H9 (cell line): ENCODE results near the gene CTDNEP1. TPM values are rescaled to one million over a fixed set of nuclear protein-coding genes. Genes with fewer than 3 reads are reported as not detected.

ENCODE experiments used
- DNase-seq: peaks from one replicate; pipeline ENCODE4 v3.0.0-alpha.2; 2017
- H2AFZ ChIP-seq: one replicate; pipeline ENCODE4 v1.6.1; 2013; ENCODE audit warnings: mild to moderate bottlenecking, low read length, control low read depth, moderate library complexity
- H2AK5ac ChIP-seq: 2 replicates; pipeline ENCODE4 v1.6.1; 2013; ENCODE audit warnings: low read length, control low read depth, mixed read lengths; ENCODE audit not compliant: insufficient read length
- H2BK120ac ChIP-seq: one replicate; pipeline ENCODE4 v1.6.1; 2013; ENCODE audit warnings: low read depth, mild to moderate bottlenecking, low read length, control low read depth, inconsistent platforms; ENCODE audit not compliant: poor library complexity, severe bottlenecking
- H2BK12ac ChIP-seq: 2 replicates; pipeline ENCODE4 v1.6.1; 2013; ENCODE audit warnings: low read length, control low read depth, mixed read lengths, low read depth; ENCODE audit not compliant: insufficient read length
- H2BK15ac ChIP-seq: 2 replicates; pipeline ENCODE4 v1.6.1; 2013; ENCODE audit warnings: low read depth, low read length, control low read depth
- H2BK20ac ChIP-seq: one replicate; pipeline ENCODE4 v1.6.1; 2013; ENCODE audit warnings: low read depth, mild to moderate bottlenecking, low read length, control low read depth, inconsistent platforms; ENCODE audit not compliant: poor library complexity, severe bottlenecking
- H2BK5ac ChIP-seq: 2 replicates; pipeline ENCODE4 v1.6.1; 2013; ENCODE audit warnings: low read length, control low read depth, mixed read lengths; ENCODE audit not compliant: insufficient read length
- H3K14ac ChIP-seq: 2 replicates; pipeline ENCODE4 v1.6.1; 2013; ENCODE audit warnings: low read length, control low read depth; ENCODE audit not compliant: insufficient read depth
- H3K18ac ChIP-seq: 2 replicates; pipeline ENCODE4 v1.6.1; 2013; ENCODE audit warnings: low read depth, mild to moderate bottlenecking, mixed read lengths, low read length, control low read depth; ENCODE audit not compliant: insufficient read length
- H3K23ac ChIP-seq: 2 replicates; pipeline ENCODE4 v1.6.1; 2013; ENCODE audit warnings: low read length, control low read depth, mixed read lengths, low read depth; ENCODE audit not compliant: insufficient read length
- H3K23me2 ChIP-seq: 2 replicates; pipeline ENCODE4 v1.6.1; 2013; ENCODE audit warnings: low read depth, mild to moderate bottlenecking, mixed read lengths, low read length, control low read depth; ENCODE audit not compliant: insufficient read length, poor library complexity, severe bottlenecking
- H3K27ac ChIP-seq: 2 replicates; pipeline ENCODE4 v1.5.1; 2013; ENCODE audit warnings: low read length, control low read depth, mixed read lengths, low read depth; ENCODE audit not compliant: insufficient read length
- H3K27me3 ChIP-seq: 2 replicates; pipeline ENCODE4 v1.6.1; 2013; ENCODE audit warnings: low read length, control low read depth, inconsistent platforms; ENCODE audit not compliant: insufficient read depth
- H3K4ac ChIP-seq: 2 replicates; pipeline ENCODE4 v1.6.1; 2013; ENCODE audit warnings: low read depth, mild to moderate bottlenecking, control low read depth, inconsistent platforms, low read length, moderate library complexity
- H3K4me1 ChIP-seq: 2 replicates; pipeline ENCODE4 v1.6.1; 2013; ENCODE audit warnings: low read length, control low read depth, inconsistent platforms; ENCODE audit not compliant: insufficient read depth
- H3K4me2 ChIP-seq: 2 replicates; pipeline ENCODE4 v1.6.1; 2013; ENCODE audit warnings: low read length, control low read depth, mixed read lengths; ENCODE audit not compliant: insufficient read length, insufficient read depth
- H3K56ac ChIP-seq: 2 replicates; pipeline ENCODE4 v1.6.1; 2013; ENCODE audit warnings: low read depth, mild to moderate bottlenecking, mixed read lengths, low read length, control low read depth; ENCODE audit not compliant: insufficient read length
- H3K79me1 ChIP-seq: 2 replicates; pipeline ENCODE4 v1.6.1; 2013; ENCODE audit warnings: low read depth, mild to moderate bottlenecking, moderate library complexity, low read length, control low read depth, inconsistent platforms; ENCODE audit not compliant: insufficient read depth, poor library complexity, severe bottlenecking
- H3K79me2 ChIP-seq: 2 replicates; pipeline ENCODE4 v1.6.1; 2013; ENCODE audit warnings: low read length, control low read depth, inconsistent platforms; ENCODE audit not compliant: insufficient read depth
- H3K9ac ChIP-seq: 2 replicates; pipeline ENCODE4 v1.6.1; 2013; ENCODE audit warnings: low read length, control low read depth, mixed read lengths; ENCODE audit not compliant: insufficient read length; ENCODE audit errors: extremely low read depth
- H3K9me3 ChIP-seq: one replicate; pipeline ENCODE4 v1.6.1; 2013; ENCODE audit warnings: low read depth, low read length, inconsistent platforms; ENCODE audit not compliant: control insufficient read depth
- H3T11ph ChIP-seq: one replicate; pipeline ENCODE4 v1.6.1; 2013; ENCODE audit warnings: mild to moderate bottlenecking, low read length, control low read depth, inconsistent platforms
- H4K20me1 ChIP-seq: one replicate; pipeline ENCODE4 v1.6.1; 2013; ENCODE audit not compliant: control insufficient read depth, insufficient read length, insufficient read depth
- H4K5ac ChIP-seq: 2 replicates; pipeline ENCODE4 v1.6.1; 2013; ENCODE audit warnings: low read depth, mild to moderate bottlenecking, mixed read lengths, low read length, control low read depth; ENCODE audit not compliant: insufficient read length
- H4K8ac ChIP-seq: replicated peaks from 2 replicates; pipeline ENCODE4 v1.6.1; 2013; ENCODE audit warnings: low read length, control low read depth, mixed read lengths, low read depth; ENCODE audit not compliant: insufficient read length
- H4K91ac ChIP-seq: 2 replicates; pipeline ENCODE4 v1.6.1; 2013; ENCODE audit warnings: low read depth, mild to moderate bottlenecking, moderate library complexity, mixed read lengths, low read length, control low read depth; ENCODE audit not compliant: insufficient read length
- H3K27ac Mint-ChIP-seq, 3 experiments: 2 replicates in 2 of 3; 3 replicates in 1 of 3; pipeline ENCODE4 v1.8.0; 2020 to 2021; ENCODE audit warnings: mixed read lengths in 3 of 3, mild to moderate bottlenecking in 1 of 3, moderate library complexity in 1 of 3
- H3K27me3 Mint-ChIP-seq: 2 replicates; pipeline ENCODE4 v1.8.0; 2021; ENCODE audit warnings: low read depth, mild to moderate bottlenecking, moderate library complexity, mixed read lengths
- H3K36me3 Mint-ChIP-seq, 3 experiments: 2 replicates in 2 of 3; 3 replicates in 1 of 3; pipeline ENCODE4 v1.8.0; 2020 to 2021; ENCODE audit warnings: low read depth in 3 of 3, mixed read lengths in 3 of 3; ENCODE audit not compliant: insufficient read depth in 1 of 3
- H3K4me1 Mint-ChIP-seq, 2 experiments: 2 replicates each; pipeline ENCODE4 v1.8.0; 2020; ENCODE audit warnings: mixed read lengths in 2 of 2
- H3K4me3 Mint-ChIP-seq, 2 experiments: 2 replicates in 1 of 2; 3 replicates in 1 of 2; pipeline ENCODE4 v1.8.0; 2020 to 2021; ENCODE audit warnings: mild to moderate bottlenecking in 2 of 2, mixed read lengths in 2 of 2, moderate library complexity in 1 of 2
- H3K9me3 Mint-ChIP-seq, 2 experiments: 2 replicates in 1 of 2; 3 replicates in 1 of 2; pipeline ENCODE4 v1.8.0; 2020; ENCODE audit warnings: mild to moderate bottlenecking in 2 of 2, mixed read lengths in 2 of 2, moderate library complexity in 1 of 2
- CTCF ChIP-seq: fragments of 200-600 bp; sonication (generic); conservative IDR thresholded peaks from 3 replicates; pipeline ENCODE4 v1.8.0; 2021; ENCODE audit warnings: antibody characterized with exemption, mild to moderate bottlenecking
- WGBS: extraction: QIAGEN DNeasy Blood & Tissue Kit; methylation state at CpG from one replicate; pipeline ENCODE4 v1.1.7; 2013; ENCODE audit warnings: missing lambda C conversion rate, low lambda C conversion rate, mixed read lengths; ENCODE audit not compliant: insufficient read length; ENCODE audit errors: extremely low coverage; 5-methylcytosine and 5-hydroxymethylcytosine counted together
- total RNA-seq: library from RNA; stranded (reverse); gene quantifications from 2 replicates; pipeline ENCODE4 v1.2.1, GENCODE V29; 2021

The CTDNEP1 gene
- total RNA-seq, 1 experiment from 2014 or later, result 134 TPM

GRCh38 chr17:7220593-7221277 lies 30.8 kb downstream of the CTDNEP1 start:
- H3K9me3 ChIP-seq, result no peaks in the 10 kb centered on the region

More at GRCh38 chr17:7220593-7221277, 30.8 kb downstream of the CTDNEP1 start:
- Histone ChIP-seq H2BK120ac (no peak overlapping the region), H2BK15ac (no peak overlapping the region), H3K18ac (no peak overlapping the region), H4K91ac (no peak overlapping the region), H3K9ac (no peak overlapping the region), H3K27ac (no peak overlapping the region), H3K14ac (no peak overlapping the region), H4K20me1 (no peaks in the 10 kb centered on the region), H3K56ac (no peak overlapping the region), H2BK20ac (no peak overlapping the region), H3K27me3 (no peaks in the 10 kb centered on the region), H3K79me1 (no peaks in the 10 kb centered on the region), H2BK5ac (no peak overlapping the region), H3K4me1 (no peaks in the 10 kb centered on the region; the same call in 1 of the 2 replicates), H4K8ac (no peak overlapping the region), H3T11ph (no peak overlapping the region), H3K23me2 (peaks cover 15% of the 10 kb centered on the region), H2AK5ac (no peak overlapping the region), H3K4ac (no peak overlapping the region), H3K23ac (no peak overlapping the region), H2BK12ac (no peak overlapping the region), H3K79me2 (no peaks in the 10 kb centered on the region), H4K5ac (no peak overlapping the region), H2AFZ (no peak overlapping the region), H3K4me2 (peak overlapping the region; percentile 84)
- peak; percentile 85 for DNase-seq
- peaks cover 1% of the 10 kb centered on the region; the same call in 1 of the 2 replicates for H3K27me3 Mint-ChIP-seq
- H3K36me3 Mint-ChIP-seq, result peaks cover 15 to 52% (median 40%) of the 10 kb centered on the region in 3 experiments; a peak in 6 of 7 replicates
- peak overlapping the region; percentile 95 to 97 for H3K4me3 Mint-ChIP-seq
- H3K27ac Mint-ChIP-seq, result peak overlapping the region; percentile 57 to 96 (median 60); a peak in 5 of 7 replicates
- peak; percentile 67 for TF ChIP-seq CTCF
- H3K9me3 Mint-ChIP-seq, result no peaks in the 10 kb centered on the region; a peak in 1 of 5 replicates
- WGBS, result no CpG with 5 or more reads among the region's 11 CpGs
- H3K4me1 Mint-ChIP-seq, result peaks cover 45 to 46% of the 10 kb centered on the region in 2 experiments
